ENCODE measurements around the gene STAT1.

GRCh38 chr2:190948671-190949070 is 65.3 kb downstream of the STAT1 start:
- TF ChIP-seq CTCF (IDR thresholded peaks at IDR 0.05) (no peak), POLR2A (IDR thresholded peaks at IDR 0.05) (no peak)
